Measurements from ENCODE around the gene PCNA.

PCNA gene

GRCh38 chr20:5119435-5120184 lies at the start of gene PCNA:
Gene PCNA (minus strand): TSS chr20:5119958. CDS start chr20:5119798, 160 bp downstream.
- peak; percentile 99 for DNase-seq

- DNase-seq, result peak; percentile 27
These were observed 49.1 kb upstream of the PCNA start for GRCh38 chr20:5168651-5169396.

- no peak for DNase-seq
These were observed 45.2 kb upstream of the PCNA start for GRCh38 chr20:5164645-5165625.

- no peak for DNase-seq
These were observed 41.9 kb upstream of the PCNA start for GRCh38 chr20:5161536-5162164.

GRCh38 chr20:5160882-5161281 lies 41.1 kb upstream of the PCNA start:
- DNase-seq, result no peak

GRCh38 chr20:5159928-5160327 lies 40.2 kb upstream of the PCNA start:
- no peak for DNase-seq

- DNase-seq, result no peak
These were observed 37.1 kb upstream of the PCNA start for GRCh38 chr20:5156675-5157448.

GRCh38 chr20:5155404-5155803 lies 35.6 kb upstream of the PCNA start:
- no peak for DNase-seq

- no peak for DNase-seq
These were observed 34.8 kb upstream of the PCNA start for GRCh38 chr20:5154543-5154925.

GRCh38 chr20:5153612-5154542 lies 34.1 kb upstream of the PCNA start:
- no peak for DNase-seq

- DNase-seq, result no peak
These were observed 33.4 kb upstream of the PCNA start for GRCh38 chr20:5153152-5153467.

GRCh38 chr20:5150226-5151076 lies 30.7 kb upstream of the PCNA start:
- no peak for DNase-seq

GRCh38 chr20:5149892-5150225 lies 30.1 kb upstream of the PCNA start:
- DNase-seq, result no peak

- DNase-seq, result no peak
These were observed 28.8 kb upstream of the PCNA start for GRCh38 chr20:5148581-5148980.

- DNase-seq, result no peak
These were observed 27.3 kb upstream of the PCNA start for GRCh38 chr20:5146871-5147592.

- DNase-seq, result no peak
These were observed 26.4 kb upstream of the PCNA start for GRCh38 chr20:5146099-5146668.

GRCh38 chr20:5145365-5146098 lies 25.8 kb upstream of the PCNA start:
- DNase-seq, result no peak

- DNase-seq, result no peak
These were observed 24.1 kb upstream of the PCNA start for GRCh38 chr20:5143851-5144250.
